Spleen (tissue), 11 donors: ENCODE measurements around the gene ITPR2. TPM values are rescaled to one million over a fixed set of nuclear protein-coding genes. Genes with fewer than 3 reads are reported as not detected.

Source experiments
- DNase-seq: peaks from one replicate; pipeline ENCODE4 v3.0.0-alpha.2; 2020
- H3K27ac ChIP-seq, 8 donors: fragments of 200-600 bp; sonication (generic) in 7 of 8; 1 replicate in 4 of 8; 2 replicates in 4 of 8; pipeline versions ENCODE4 v1.5.0 to v1.8.0; 2016 to 2021; ENCODE audit warnings: inconsistent platforms in 4 of 8, mild to moderate bottlenecking in 4 of 8, moderate library complexity in 1 of 8
- H3K27me3 ChIP-seq, 7 donors: fragments of 200-600 bp; sonication (generic) in 6 of 7; replicated peaks in 1 of 7; 1 replicate in 4 of 7; 2 replicates in 3 of 7; pipeline versions ENCODE4 v1.5.0 to v1.8.0; 2016 to 2021; ENCODE audit warnings: inconsistent platforms in 3 of 7, mild to moderate bottlenecking in 1 of 7
- H3K36me3 ChIP-seq, 6 donors: fragments of 200-600 bp; sonication (generic) in 5 of 6; 1 replicate in 4 of 6; 2 replicates in 2 of 6; pipeline versions ENCODE4 v1.5.0 to v1.8.0; 2016 to 2021; ENCODE audit warnings: inconsistent platforms in 2 of 6
- H3K4me1 ChIP-seq, 6 donors: fragments of 200-600 bp; sonication (generic) in 5 of 6; 1 replicate in 3 of 6; 2 replicates in 3 of 6; pipeline versions ENCODE4 v1.5.0 to v1.8.0; 2016 to 2021; ENCODE audit warnings: inconsistent platforms in 3 of 6
- H3K4me3 ChIP-seq, 8 donors: fragments of 200-600 bp; sonication (generic) in 7 of 8; 1 replicate in 4 of 8; 2 replicates in 4 of 8; pipeline versions ENCODE4 v1.5.0 to v1.8.0; 2016 to 2021; ENCODE audit warnings: inconsistent platforms in 4 of 8, mild to moderate bottlenecking in 4 of 8, moderate library complexity in 2 of 8
- H3K9me3 ChIP-seq, 8 donors: fragments of 200-600 bp; sonication (generic) in 7 of 8; 1 replicate in 4 of 8; 2 replicates in 4 of 8; pipeline versions ENCODE4 v1.5.0 to v1.8.0; 2016 to 2021; ENCODE audit warnings: inconsistent platforms in 4 of 8
- POLR2A ChIP-seq, 3 donors: fragments of 450-650 bp; IDR thresholded peaks; one replicate each; pipeline ENCODE4 v1.5.1; 2017; ENCODE audit warnings: antibody characterized with exemption in 3 of 3, mild to moderate bottlenecking in 1 of 3
- POLR2AphosphoS5 ChIP-seq, 3 donors: sonication (generic); formaldehyde crosslinking; IDR thresholded peaks; one replicate each; pipeline ENCODE4 v1.5.1; 2017; ENCODE audit warnings: antibody characterized with exemption in 3 of 3
- WGBS, 5 donors: extraction: QIAGEN DNeasy Blood & Tissue Kit in 3 of 5; methylation state at CpG; one replicate each; pipeline versions ENCODE4 v1.1.5 to v1.1.7; 2013 to 2018; 5-methylcytosine and 5-hydroxymethylcytosine counted together
- intact Hi-C: fragments of 100-400 bp; cut with DNase I; formaldehyde crosslinking; loops from one replicate; pipeline ENCODE4 v1.15.0; 2023; ENCODE audit warnings: low total_unique reads
- polyA plus RNA-seq, 3 donors: library from polyadenylated mRNA; stranded (reverse); fragments of 200-250 nt; gene quantifications; one replicate each; pipeline ENCODE4 v1.2.1, GENCODE V29; 2013
- total RNA-seq, 7 donors: library from RNA; depleted of rRNA in 3 of 7; stranded (reverse); fragments of >200 nt in 3 of 7; fragmentation: NEBNext Ultra II Directional in 4 of 7; extraction: Animal tissue kit (Norgen Biotek cat#: 25700) in 4 of 7; gene quantifications; one replicate each; pipeline versions ENCODE4 v1.1.0 to v1.2.1, GENCODE V29; 2016 to 2021
- TF ChIP-seq, protein P1 (sequence below), 11 experiments: fragments of 200-600 bp in 7 of 11; fragments of 450-650 bp in 4 of 11; sonication (generic) in 4 of 11; IDR thresholded peaks in 8 of 11; conservative IDR thresholded peaks in 3 of 11; 1 replicate in 7 of 11; 2 replicates in 4 of 11; pipeline versions ENCODE4 v1.4.0 to v1.8.0; 2016 to 2021; ENCODE audit warnings: antibody characterized with exemption in 11 of 11, inconsistent platforms in 4 of 11, mild to moderate bottlenecking in 1 of 11
- donor health status: healthy with polysubstance abuse.
- donor health status: DM: no; HTN: no; CAD: no; lungs with moderate emphysema.
- donor health status: DM: no; HTN: no; CAD: no.
- donor health status: Bipolar disorder and iron deficiency.
- donor health status: healthy.
- donor health status: DM: no; HTN: no; CAD: no.
- donor health status: DM: yes; HTN: yes; CAD: no.

Gene ITPR2
- total and polyA plus RNA-seq, 10 donors: 3.2 to 105 (median 60.4) TPM

DNA sequence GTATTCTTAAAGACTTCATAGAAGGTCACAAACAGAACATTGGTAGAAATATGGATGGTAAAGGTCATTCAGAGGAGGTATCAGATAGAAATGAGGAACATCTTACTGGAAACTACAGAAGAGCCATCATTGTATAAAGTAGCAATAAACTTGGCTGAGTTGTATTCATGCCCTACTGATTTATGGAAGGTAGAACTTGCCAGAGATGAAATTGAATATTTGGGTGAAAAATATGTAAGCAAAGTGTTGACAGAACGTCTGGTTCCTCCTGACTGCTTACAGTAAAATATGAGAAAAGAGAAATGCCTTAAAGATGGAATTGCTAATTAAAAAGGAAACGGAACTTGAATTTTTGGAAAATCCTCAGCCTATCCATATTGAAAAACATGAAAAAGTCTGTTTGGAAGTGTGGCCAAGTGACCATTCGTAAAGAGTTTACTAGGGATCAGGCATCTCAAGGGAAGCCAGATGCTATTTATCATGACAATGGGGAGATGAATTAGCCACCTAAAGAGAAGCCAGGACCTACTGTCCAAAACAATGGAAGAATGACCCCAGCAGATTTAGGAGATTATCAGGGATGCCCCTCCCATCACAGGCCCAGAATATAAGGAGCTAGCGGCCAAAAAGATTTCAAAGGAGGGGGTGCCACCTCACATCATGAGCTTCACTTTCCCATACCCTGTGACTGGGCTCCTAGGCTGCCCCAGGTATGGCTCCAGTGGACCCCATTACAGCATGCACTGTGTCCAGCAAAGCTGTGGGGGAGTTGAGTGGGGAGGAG is 189.3 kb downstream of the ITPR2 start:
- Histone ChIP-seq H3K36me3 (peaks cover 0 to 29% (median 2%) of the 10 kb centered on the region in 6 donors), H3K27ac (no peak overlapping the region), H3K4me1 (no peaks in the 10 kb centered on the region), H3K9me3 (no peaks in the 10 kb centered on the region), H3K27me3 (no peaks in the 10 kb centered on the region), H3K4me3 (no peak overlapping the region)
- WGBS, 5 donors: 90 to 94% (median 91%) methylated on average over 4 of the region's 4 CpGs
- intact Hi-C loops: no loop called here
- TF ChIP-seq, protein P1, sequence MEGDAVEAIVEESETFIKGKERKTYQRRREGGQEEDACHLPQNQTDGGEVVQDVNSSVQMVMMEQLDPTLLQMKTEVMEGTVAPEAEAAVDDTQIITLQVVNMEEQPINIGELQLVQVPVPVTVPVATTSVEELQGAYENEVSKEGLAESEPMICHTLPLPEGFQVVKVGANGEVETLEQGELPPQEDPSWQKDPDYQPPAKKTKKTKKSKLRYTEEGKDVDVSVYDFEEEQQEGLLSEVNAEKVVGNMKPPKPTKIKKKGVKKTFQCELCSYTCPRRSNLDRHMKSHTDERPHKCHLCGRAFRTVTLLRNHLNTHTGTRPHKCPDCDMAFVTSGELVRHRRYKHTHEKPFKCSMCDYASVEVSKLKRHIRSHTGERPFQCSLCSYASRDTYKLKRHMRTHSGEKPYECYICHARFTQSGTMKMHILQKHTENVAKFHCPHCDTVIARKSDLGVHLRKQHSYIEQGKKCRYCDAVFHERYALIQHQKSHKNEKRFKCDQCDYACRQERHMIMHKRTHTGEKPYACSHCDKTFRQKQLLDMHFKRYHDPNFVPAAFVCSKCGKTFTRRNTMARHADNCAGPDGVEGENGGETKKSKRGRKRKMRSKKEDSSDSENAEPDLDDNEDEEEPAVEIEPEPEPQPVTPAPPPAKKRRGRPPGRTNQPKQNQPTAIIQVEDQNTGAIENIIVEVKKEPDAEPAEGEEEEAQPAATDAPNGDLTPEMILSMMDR (IDR thresholded peaks at IDR 0.05 in 8 of 11, conservative IDR thresholded peaks at IDR 0.05 in 3 of 11): no peak
- TF ChIP-seq POLR2AphosphoS5 (IDR thresholded peaks at IDR 0.05) (no peak), POLR2A (IDR thresholded peaks at IDR 0.05) (no peak)
- DNase-seq: no peak

DNA sequence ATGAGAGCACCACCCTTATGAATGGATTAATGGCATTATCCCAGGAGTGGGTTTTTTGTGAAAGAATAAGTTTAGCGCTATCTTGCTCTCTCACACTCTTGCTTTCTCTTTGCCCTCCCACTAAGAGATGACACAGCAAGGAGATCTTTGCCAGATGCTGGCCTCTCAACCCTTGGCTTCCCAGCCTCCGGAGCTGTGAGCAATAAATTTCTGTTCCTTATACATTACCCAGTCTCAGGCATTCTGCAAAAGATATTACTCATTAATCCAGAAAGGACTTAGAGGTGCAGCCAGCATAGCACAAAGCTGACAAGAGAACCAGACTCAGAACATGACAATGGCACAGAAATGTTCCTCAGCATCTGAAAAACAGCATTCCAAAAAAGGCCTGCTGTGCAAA is 190.6 kb downstream of the ITPR2 start:
- peaks cover 0 to 20% (median 1%) of the 10 kb centered on the region in 6 donors for H3K36me3 ChIP-seq

DNA sequence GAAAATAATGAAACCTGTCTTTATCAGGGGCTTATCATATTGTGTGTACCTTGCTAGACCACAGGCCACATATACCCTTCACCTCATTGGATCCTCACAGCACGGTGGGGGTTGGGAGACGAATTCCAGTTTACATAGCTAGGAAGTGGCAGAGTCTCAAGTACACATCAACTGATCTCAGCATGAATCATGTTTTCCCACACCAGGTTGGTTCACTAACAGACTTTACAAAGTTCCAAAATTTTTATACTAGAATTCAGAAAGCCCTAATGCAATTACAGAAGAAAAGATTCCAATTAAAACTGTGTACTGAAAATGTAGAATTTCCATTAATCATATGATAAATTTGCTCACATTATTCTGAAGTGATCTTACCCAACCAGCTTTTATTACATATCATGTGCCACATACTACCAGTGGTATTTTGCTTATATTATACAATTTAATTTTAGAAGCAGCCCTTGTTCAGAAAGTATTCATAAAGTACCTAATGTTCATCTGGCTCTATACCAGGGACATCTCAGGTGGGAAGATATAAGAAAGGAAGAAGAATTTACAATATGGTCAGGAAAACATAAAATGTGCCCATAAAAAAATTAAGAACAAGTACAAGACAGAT is 196.2 kb downstream of the ITPR2 start:
- Histone ChIP-seq H3K4me3 (no peak overlapping the region), H3K27ac (no peak overlapping the region), H3K9me3 (no peaks in the 10 kb centered on the region), H3K4me1 (no peaks in the 10 kb centered on the region), H3K27me3 (no peaks in the 10 kb centered on the region), H3K36me3 (peaks cover 0 to 13% (median 0%) of the 10 kb centered on the region in 6 donors)
- intact Hi-C loops: no loop called here
- DNase-seq: no peak
- WGBS, 5 donors: 90 to 98% (median 93%) methylated on average over 2 of the region's 2 CpGs
- TF ChIP-seq POLR2A (IDR thresholded peaks at IDR 0.05): no peak
- no peak for TF ChIP-seq POLR2AphosphoS5 (IDR thresholded peaks at IDR 0.05)
- TF ChIP-seq, protein P1 (IDR thresholded peaks at IDR 0.05 in 8 of 11, conservative IDR thresholded peaks at IDR 0.05 in 3 of 11): no peak

More for the DNA sequence above, 190.6 kb downstream of the ITPR2 start:
- intact Hi-C loops: no loop called here
- H3K27me3 ChIP-seq: no peaks in the 10 kb centered on the region
- 78 to 95% (median 85%) methylated on average over 2 of the region's 2 CpGs for WGBS, 5 donors
- H3K9me3 ChIP-seq: no peaks in the 10 kb centered on the region
- no peak for DNase-seq
- TF ChIP-seq POLR2AphosphoS5 (IDR thresholded peaks at IDR 0.05): no peak
- no peak for TF ChIP-seq POLR2A (IDR thresholded peaks at IDR 0.05)
- TF ChIP-seq, protein P1 (IDR thresholded peaks at IDR 0.05 in 8 of 11, conservative IDR thresholded peaks at IDR 0.05 in 3 of 11): no peak
- no peaks in the 10 kb centered on the region for H3K4me1 ChIP-seq
- H3K4me3 ChIP-seq: no peak overlapping the region
- no peak overlapping the region for H3K27ac ChIP-seq

DNA sequence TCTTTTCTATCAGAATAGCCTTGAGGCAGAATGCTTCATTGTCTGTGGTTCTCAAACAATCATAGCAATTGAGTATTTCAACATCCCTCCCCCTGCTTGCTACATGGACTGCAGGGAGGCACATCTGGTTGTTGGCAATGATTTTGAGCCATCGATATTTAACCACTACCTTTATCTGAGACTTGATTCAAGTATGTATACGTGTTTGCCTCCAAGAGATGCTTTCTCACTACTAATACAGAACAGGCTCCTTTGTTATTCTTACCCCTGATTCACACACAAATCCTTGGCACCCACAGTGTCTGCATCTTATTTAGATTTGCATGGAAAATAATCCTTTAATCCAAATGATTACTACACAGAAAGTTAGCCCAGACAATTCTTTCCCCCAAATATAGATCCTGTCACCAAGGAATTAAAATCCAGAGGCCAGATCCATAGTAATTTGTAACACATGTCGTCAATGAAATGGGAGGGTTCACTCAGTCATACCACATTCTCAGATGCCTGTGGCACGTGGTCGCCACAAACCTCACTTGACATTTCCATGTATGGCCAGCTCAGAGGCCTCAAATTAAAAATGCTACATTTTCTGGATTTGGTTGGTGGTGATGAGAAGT is 199.3 kb downstream of the ITPR2 start:
- Histone ChIP-seq H3K36me3 (peaks cover 0 to 33% (median 0%) of the 10 kb centered on the region in 6 donors), H3K27me3 (no peaks in the 10 kb centered on the region), H3K27ac (no peak overlapping the region), H3K9me3 (no peaks in the 10 kb centered on the region), H3K4me3 (no peak overlapping the region), H3K4me1 (peaks cover 0 to 5% (median 0%) of the 10 kb centered on the region in 6 donors)
- WGBS, 5 donors: 85 to 89% (median 87%) methylated on average over 5 of the region's 5 CpGs
- no peak for TF ChIP-seq POLR2AphosphoS5 (IDR thresholded peaks at IDR 0.05)
- TF ChIP-seq, protein P1 (IDR thresholded peaks at IDR 0.05 in 8 of 11, conservative IDR thresholded peaks at IDR 0.05 in 3 of 11): no peak
- no peak for TF ChIP-seq POLR2A (IDR thresholded peaks at IDR 0.05)
- intact Hi-C loops: no loop called here
- no peak for DNase-seq
